ENCODE measurements around the gene RAB8A. TPM values are rescaled to one million over a fixed set of nuclear protein-coding genes. Genes with fewer than 3 reads are reported as not detected.

Gene RAB8A
- polyA plus RNA-seq, 1 donor from 2014 or later, result 29.8 TPM

DNA sequence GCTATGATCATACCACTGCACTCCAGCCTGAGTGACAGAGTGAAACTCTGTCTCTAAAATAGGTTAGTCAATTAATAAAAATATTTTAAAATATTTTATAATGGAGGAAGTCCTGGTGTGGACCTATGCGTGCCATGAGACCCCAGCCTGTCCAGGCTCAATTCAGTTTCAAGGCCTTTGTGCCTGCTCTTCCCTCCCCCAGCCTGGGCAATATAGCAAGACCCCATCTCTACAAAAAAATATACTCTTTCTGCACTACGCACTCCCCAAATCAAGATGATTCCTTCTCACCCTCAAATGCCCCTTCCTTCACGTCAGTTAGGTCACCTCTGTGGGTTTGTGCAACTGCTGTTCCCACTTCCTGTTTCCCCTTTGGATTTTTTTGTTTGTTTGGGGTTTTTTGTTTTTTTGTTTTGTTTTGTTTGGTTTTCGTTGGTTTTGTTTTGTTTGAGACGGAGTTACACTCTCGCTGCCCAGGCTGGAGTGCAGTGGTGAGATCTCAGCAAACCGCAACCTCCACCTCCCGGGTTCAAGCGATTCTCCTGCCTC, 30.4 kb downstream of the RAB8A start:
- Histone ChIP-seq H3K27ac (ENCODE audit: low read length) (no peak overlapping the region), H3K9me3 (ENCODE audit: low read length) (no peaks in the 10 kb centered on the region), H3K4me2 (ENCODE audit: low read length) (no peak overlapping the region), H3K79me2 (replicated peaks; ENCODE audit: insufficient read depth, low read length) (no peaks in the 10 kb centered on the region), H3F3A (ENCODE audit: insufficient read depth, low read length, poor library complexity, severe bottlenecking) (no peaks in the 10 kb centered on the region), H3K36me3 (ENCODE audit: insufficient read depth, low read length) (no peaks in the 10 kb centered on the region), H3K27me3 (ENCODE audit: insufficient read depth, low read depth, low read length) (no peaks in the 10 kb centered on the region), H3K4me3 (ENCODE audit: low read length) (no peak overlapping the region), H4K20me1 (ENCODE audit: insufficient read depth) (no peaks in the 10 kb centered on the region), H3K9ac (ENCODE audit: low read length) (no peak overlapping the region), H3K9me2 (ENCODE audit: insufficient read depth, low read length) (no peaks in the 10 kb centered on the region), H2AFZ (ENCODE audit: low read depth, low read length) (no peak overlapping the region)
- TF ChIP-seq MXI1 (conservative IDR thresholded peaks at IDR 0.05; ENCODE audit: poor library complexity, severe bottlenecking) (no peak), SMC3 (conservative IDR thresholded peaks at IDR 0.05; ENCODE audit: poor library complexity) (no peak), EZH2 (IDR thresholded peaks at IDR 0.05; ENCODE audit: borderline replicate concordance, insufficient read depth, low read length, poor library complexity, severe bottlenecking) (no peak), TAF1 (IDR thresholded peaks at IDR 0.05; ENCODE audit: low read depth) (no peak), RAD21 (conservative IDR thresholded peaks at IDR 0.05) (no peak), POLR2AphosphoS5 (IDR thresholded peaks at IDR 0.05) (no peak), EP300 (conservative IDR thresholded peaks at IDR 0.05; ENCODE audit: poor library complexity, severe bottlenecking) (no peak)
- TF ChIP-seq, protein P1, sequence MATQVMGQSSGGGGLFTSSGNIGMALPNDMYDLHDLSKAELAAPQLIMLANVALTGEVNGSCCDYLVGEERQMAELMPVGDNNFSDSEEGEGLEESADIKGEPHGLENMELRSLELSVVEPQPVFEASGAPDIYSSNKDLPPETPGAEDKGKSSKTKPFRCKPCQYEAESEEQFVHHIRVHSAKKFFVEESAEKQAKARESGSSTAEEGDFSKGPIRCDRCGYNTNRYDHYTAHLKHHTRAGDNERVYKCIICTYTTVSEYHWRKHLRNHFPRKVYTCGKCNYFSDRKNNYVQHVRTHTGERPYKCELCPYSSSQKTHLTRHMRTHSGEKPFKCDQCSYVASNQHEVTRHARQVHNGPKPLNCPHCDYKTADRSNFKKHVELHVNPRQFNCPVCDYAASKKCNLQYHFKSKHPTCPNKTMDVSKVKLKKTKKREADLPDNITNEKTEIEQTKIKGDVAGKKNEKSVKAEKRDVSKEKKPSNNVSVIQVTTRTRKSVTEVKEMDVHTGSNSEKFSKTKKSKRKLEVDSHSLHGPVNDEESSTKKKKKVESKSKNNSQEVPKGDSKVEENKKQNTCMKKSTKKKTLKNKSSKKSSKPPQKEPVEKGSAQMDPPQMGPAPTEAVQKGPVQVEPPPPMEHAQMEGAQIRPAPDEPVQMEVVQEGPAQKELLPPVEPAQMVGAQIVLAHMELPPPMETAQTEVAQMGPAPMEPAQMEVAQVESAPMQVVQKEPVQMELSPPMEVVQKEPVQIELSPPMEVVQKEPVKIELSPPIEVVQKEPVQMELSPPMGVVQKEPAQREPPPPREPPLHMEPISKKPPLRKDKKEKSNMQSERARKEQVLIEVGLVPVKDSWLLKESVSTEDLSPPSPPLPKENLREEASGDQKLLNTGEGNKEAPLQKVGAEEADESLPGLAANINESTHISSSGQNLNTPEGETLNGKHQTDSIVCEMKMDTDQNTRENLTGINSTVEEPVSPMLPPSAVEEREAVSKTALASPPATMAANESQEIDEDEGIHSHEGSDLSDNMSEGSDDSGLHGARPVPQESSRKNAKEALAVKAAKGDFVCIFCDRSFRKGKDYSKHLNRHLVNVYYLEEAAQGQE (IDR thresholded peaks at IDR 0.05; ENCODE audit: borderline replicate concordance), result no peak
- TF ChIP-seq, protein P2, sequence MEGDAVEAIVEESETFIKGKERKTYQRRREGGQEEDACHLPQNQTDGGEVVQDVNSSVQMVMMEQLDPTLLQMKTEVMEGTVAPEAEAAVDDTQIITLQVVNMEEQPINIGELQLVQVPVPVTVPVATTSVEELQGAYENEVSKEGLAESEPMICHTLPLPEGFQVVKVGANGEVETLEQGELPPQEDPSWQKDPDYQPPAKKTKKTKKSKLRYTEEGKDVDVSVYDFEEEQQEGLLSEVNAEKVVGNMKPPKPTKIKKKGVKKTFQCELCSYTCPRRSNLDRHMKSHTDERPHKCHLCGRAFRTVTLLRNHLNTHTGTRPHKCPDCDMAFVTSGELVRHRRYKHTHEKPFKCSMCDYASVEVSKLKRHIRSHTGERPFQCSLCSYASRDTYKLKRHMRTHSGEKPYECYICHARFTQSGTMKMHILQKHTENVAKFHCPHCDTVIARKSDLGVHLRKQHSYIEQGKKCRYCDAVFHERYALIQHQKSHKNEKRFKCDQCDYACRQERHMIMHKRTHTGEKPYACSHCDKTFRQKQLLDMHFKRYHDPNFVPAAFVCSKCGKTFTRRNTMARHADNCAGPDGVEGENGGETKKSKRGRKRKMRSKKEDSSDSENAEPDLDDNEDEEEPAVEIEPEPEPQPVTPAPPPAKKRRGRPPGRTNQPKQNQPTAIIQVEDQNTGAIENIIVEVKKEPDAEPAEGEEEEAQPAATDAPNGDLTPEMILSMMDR (IDR thresholded peaks at IDR 0.05; ENCODE audit: poor library complexity, severe bottlenecking), result no peak

DNA sequence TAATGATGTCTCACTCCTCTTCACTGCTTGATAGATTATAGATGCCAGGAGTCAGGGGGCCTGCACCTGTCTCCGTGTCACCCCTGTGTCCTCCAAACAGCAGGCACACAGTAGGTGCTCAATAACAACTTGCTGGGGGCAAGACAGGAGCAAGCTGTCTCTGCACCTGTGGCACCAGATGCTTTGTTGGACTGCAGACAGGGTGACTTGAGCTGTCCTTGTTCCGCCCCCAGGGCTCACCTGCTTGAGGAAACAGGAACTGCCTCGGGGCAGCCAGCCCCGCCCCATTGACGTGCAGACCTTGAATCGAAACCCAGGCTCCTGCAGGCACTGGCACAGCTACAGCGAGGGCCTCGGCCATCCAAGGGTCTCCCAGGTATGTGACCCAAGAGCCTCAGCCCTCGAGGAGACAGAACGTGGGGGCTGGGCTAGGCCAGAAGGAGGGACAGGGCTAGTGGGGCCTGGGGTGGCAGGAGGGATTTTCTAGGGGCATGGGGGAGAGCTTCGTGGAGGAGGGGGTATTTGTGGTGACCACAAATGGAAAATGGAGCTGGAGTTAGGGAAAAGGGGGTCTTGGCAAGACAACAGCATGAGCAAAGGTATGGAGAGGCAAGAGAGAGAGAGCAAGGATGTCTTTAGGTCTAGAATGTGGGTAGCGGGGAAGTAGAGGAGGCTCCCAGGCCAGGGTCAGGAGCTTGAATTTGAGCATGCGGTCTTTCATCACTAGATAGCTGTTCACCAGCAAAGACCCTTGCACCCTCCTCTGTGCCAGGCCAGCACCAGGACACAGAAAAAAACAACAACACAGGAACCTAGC, 31.9 kb downstream of the RAB8A start, which contains the start of gene HSH2D:
HSH2D (plus strand) TSS at position 287 of the 817 bp plus-strand sequence. CDS start 5,066 bp downstream, outside the sequence.
- H3K4me3 ChIP-seq (ENCODE audit: low read length), result no peak within 1 kb of the TSS
- H3K9me2 ChIP-seq (ENCODE audit: insufficient read depth, low read length), result no peaks in the 10 kb centered on the region
- no peak within 1 kb of the TSS for H3K4me2 ChIP-seq (ENCODE audit: low read length)
- H3K9me3 ChIP-seq (ENCODE audit: low read length), result no peaks in the 10 kb centered on the region
- no peak within 1 kb of the TSS for H3K27ac ChIP-seq (ENCODE audit: low read length)
- H3K27me3 ChIP-seq (ENCODE audit: insufficient read depth, low read depth, low read length), result no peaks in the 10 kb centered on the region
- no peaks in the 10 kb centered on the region for H3K79me2 ChIP-seq (replicated peaks; ENCODE audit: insufficient read depth, low read length)
- H3F3A ChIP-seq (ENCODE audit: insufficient read depth, low read length, poor library complexity, severe bottlenecking), result no peaks in the 10 kb centered on the region
- no peak within 1 kb of the TSS for H3K9ac ChIP-seq (ENCODE audit: low read length)
- no peaks in the 10 kb centered on the region for H3K36me3 ChIP-seq (ENCODE audit: insufficient read depth, low read length)
- H2AFZ ChIP-seq (ENCODE audit: low read depth, low read length), result no peak within 1 kb of the TSS
- H4K20me1 ChIP-seq (ENCODE audit: insufficient read depth), result no peaks in the 10 kb centered on the region
- TF ChIP-seq, protein P1 (IDR thresholded peaks at IDR 0.05; ENCODE audit: borderline replicate concordance), result no peak
- TF ChIP-seq TAF1 (IDR thresholded peaks at IDR 0.05; ENCODE audit: low read depth) (no peak), SMC3 (conservative IDR thresholded peaks at IDR 0.05; ENCODE audit: poor library complexity) (no peak), RAD21 (conservative IDR thresholded peaks at IDR 0.05) (no peak), EZH2 (IDR thresholded peaks at IDR 0.05; ENCODE audit: borderline replicate concordance, insufficient read depth, low read length, poor library complexity, severe bottlenecking) (no peak), MXI1 (conservative IDR thresholded peaks at IDR 0.05; ENCODE audit: poor library complexity, severe bottlenecking) (no peak), POLR2AphosphoS5 (IDR thresholded peaks at IDR 0.05) (no peak)
- TF ChIP-seq, protein P2 (IDR thresholded peaks at IDR 0.05; ENCODE audit: poor library complexity, severe bottlenecking), result no peak

All from neural cell (in vitro differentiated cells).